Progenitor cell of endocrine pancreas (in vitro differentiated cells): Measurements from ENCODE around the gene POLR1E. TPM values are rescaled to one million over a fixed set of nuclear protein-coding genes. Genes with fewer than 3 reads are reported as not detected.

ENCODE experiments used
- DNase-seq: peaks from one replicate; pipeline ENCODE4 v3.0.0; 2021; ENCODE audit warnings: low spot score; ENCODE audit not compliant: unreplicated experiment
- H3K27ac Mint-ChIP-seq: 2 replicates; pipeline ENCODE4 v1.8.0; 2021; ENCODE audit warnings: mild to moderate bottlenecking, moderate library complexity, mixed read lengths
- H3K27me3 Mint-ChIP-seq: 2 replicates; pipeline ENCODE4 v1.8.0; 2021; ENCODE audit warnings: mixed read lengths
- H3K36me3 Mint-ChIP-seq: 2 replicates; pipeline ENCODE4 v1.8.0; 2022; ENCODE audit warnings: mixed read lengths; ENCODE audit not compliant: insufficient read depth
- H3K4me1 Mint-ChIP-seq: 2 replicates; pipeline ENCODE4 v1.8.0; 2021; ENCODE audit warnings: low read depth, mixed read lengths
- H3K4me3 Mint-ChIP-seq: 2 replicates; pipeline ENCODE4 v1.8.0; 2021; ENCODE audit warnings: low read depth, mild to moderate bottlenecking, moderate library complexity, mixed read lengths
- H3K9me3 Mint-ChIP-seq: 2 replicates; pipeline ENCODE4 v1.8.0; 2021; ENCODE audit warnings: low read depth, mixed read lengths
- total RNA-seq: library from RNA; stranded (reverse); gene quantifications from 2 replicates; pipeline ENCODE4 v1.2.1, GENCODE V29; 2021
- TF ChIP-seq, protein P1 (sequence below): fragments of 200-600 bp; sonication (generic); IDR thresholded peaks from one replicate; pipeline ENCODE4 v1.5.0; 2021; ENCODE audit warnings: antibody characterized with exemption, mild to moderate bottlenecking; ENCODE audit not compliant: unreplicated experiment

Gene POLR1E
- total RNA-seq, 1 donor from 2014 or later, result 22.4 TPM

DNA sequence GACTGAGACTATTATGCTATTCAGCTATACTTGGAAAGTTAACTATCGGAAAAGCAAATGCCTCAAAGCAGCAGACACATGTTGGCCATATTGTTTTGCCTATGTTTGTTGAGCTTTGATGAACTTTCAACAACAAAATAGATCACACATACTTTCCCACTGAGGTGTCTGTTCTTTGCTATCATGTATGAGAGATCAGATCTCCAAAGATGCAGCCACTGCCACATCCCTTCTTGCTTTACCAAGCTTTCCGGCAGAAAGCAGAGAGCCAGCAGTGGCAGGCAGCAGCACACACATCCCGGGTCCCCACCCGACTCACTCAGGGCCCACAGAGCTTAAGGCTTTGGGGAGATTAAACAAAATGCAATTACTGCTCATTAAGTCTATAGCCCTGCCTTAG lies 39.3 kb upstream of the POLR1E start:
- Mint-ChIP-seq H3K27ac (peak overlapping the region; percentile 21), H3K27me3 (no peaks in the 10 kb centered on the region), H3K4me3 (no peak overlapping the region), H3K36me3 (peaks cover 15% of the 10 kb centered on the region), H3K4me1 (peaks cover 20% of the 10 kb centered on the region), H3K9me3 (no peaks in the 10 kb centered on the region)
- TF ChIP-seq, protein P1, sequence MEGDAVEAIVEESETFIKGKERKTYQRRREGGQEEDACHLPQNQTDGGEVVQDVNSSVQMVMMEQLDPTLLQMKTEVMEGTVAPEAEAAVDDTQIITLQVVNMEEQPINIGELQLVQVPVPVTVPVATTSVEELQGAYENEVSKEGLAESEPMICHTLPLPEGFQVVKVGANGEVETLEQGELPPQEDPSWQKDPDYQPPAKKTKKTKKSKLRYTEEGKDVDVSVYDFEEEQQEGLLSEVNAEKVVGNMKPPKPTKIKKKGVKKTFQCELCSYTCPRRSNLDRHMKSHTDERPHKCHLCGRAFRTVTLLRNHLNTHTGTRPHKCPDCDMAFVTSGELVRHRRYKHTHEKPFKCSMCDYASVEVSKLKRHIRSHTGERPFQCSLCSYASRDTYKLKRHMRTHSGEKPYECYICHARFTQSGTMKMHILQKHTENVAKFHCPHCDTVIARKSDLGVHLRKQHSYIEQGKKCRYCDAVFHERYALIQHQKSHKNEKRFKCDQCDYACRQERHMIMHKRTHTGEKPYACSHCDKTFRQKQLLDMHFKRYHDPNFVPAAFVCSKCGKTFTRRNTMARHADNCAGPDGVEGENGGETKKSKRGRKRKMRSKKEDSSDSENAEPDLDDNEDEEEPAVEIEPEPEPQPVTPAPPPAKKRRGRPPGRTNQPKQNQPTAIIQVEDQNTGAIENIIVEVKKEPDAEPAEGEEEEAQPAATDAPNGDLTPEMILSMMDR, result no peak
- no peak for DNase-seq

DNA sequence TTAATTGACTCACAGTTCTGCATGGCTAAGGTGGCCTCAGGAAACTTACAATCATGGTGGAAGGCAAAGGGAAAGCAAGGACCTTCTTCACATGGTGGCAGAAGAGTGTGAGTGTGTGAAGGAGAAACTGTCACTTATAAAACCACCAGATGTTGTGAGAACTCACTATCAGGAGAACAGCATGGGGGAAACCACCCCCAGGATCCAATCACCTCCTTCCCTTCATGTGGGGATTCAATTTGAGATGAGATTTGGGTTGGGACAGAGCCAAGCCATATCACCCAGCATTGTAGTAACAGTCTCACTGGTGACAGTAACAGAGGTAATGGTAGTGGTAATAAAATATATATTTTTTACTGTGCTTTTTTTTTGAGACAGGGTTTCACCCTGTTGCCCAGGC lies 38.6 kb upstream of the POLR1E start:
- TF ChIP-seq, protein P1, result no peak
- no peak overlapping the region for H3K27ac Mint-ChIP-seq
- no peaks in the 10 kb centered on the region for H3K27me3 Mint-ChIP-seq
- no peaks in the 10 kb centered on the region for H3K9me3 Mint-ChIP-seq
- peaks cover 18% of the 10 kb centered on the region for H3K4me1 Mint-ChIP-seq
- no peak for DNase-seq
- H3K4me3 Mint-ChIP-seq, result no peak overlapping the region
- H3K36me3 Mint-ChIP-seq, result peaks cover 10% of the 10 kb centered on the region

DNA sequence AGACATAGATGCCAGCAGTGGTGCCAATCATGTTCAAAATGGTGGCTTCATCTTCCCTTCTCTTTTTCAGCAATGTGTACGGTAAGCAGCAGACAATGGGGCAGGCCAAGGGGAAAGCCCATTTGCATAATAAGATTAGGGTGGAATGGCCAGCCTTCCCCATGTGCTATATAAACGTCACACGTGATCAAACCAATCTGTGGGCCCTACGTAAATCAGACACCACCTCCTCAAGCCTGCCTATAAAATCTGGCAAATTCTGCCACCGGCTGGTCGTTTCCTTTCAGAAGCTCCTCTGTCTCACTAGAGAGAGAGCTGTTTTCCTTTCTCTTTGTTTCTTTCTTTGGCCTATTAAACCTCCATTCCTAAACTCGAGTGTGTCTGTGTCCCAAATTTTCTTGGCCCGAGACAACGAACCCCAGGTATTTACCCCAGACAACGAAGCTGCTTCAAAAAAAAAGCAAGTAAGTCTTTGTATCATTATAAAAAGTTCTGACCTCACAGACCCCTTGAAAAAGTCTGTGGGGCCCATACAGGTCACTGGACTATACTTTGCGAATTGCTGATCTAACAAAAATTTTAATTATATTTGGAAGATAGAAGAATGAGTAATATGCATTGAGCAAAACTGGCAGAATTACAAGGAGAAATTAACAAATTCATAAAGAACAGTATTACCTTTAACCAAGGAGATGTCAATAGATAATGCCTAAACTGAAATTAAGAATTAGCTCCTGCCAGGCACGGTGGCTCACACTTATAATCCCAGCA lies 35.7 kb upstream of the POLR1E start:
- Mint-ChIP-seq H3K4me3 (no peak overlapping the region), H3K9me3 (no peaks in the 10 kb centered on the region), H3K27me3 (no peaks in the 10 kb centered on the region), H3K36me3 (peaks cover 11% of the 10 kb centered on the region), H3K4me1 (peaks cover 9% of the 10 kb centered on the region), H3K27ac (no peak overlapping the region)
- TF ChIP-seq, protein P1, result no peak
- no peak for DNase-seq

DNA sequence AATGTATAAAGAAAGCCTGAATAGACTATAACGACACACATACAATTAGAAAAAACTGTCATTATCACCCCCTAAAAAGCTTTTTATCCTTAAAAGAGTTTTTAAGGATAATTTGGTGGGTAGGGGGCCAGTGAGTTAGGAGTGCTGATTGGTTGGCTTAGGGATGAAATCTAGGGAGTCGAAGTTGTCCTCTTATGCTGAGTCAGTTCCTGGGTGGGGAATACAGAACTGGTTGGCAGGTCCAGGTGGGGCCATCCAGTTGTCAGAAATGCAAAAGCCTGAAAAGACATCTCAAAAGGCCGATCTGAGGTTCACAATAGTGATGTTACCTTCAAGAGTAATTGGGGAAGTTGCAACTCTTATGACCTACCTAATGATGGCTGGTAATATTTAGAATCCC lies 34.1 kb upstream of the POLR1E start:
- no peaks in the 10 kb centered on the region for H3K9me3 Mint-ChIP-seq
- TF ChIP-seq, protein P1, result no peak
- no peak for DNase-seq
- H3K36me3 Mint-ChIP-seq, result peaks cover 16% of the 10 kb centered on the region
- H3K27ac Mint-ChIP-seq, result no peak overlapping the region
- no peaks in the 10 kb centered on the region for H3K27me3 Mint-ChIP-seq
- peaks cover 5% of the 10 kb centered on the region for H3K4me1 Mint-ChIP-seq
- H3K4me3 Mint-ChIP-seq, result no peak overlapping the region

DNA sequence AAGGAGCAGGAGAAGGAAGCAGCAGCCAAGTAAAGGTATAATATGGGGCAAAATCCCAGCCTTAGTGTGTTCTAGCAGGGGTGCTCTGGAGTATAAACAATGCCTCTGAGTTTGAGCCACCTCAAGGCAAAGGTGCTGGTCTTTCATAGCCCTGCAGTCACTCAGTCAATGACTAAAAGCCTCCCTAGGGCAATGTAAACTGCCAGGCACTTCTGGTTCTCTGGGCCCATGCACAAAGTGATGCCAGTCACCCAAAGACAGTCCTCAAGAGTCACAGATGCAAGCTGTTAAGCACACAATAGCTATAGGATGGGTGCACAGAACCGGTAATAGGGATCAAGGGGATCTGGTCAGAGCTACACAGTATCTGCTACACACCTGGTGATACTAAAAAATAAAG lies 33.1 kb upstream of the POLR1E start:
- peaks cover 16% of the 10 kb centered on the region for H3K36me3 Mint-ChIP-seq
- peaks cover 6% of the 10 kb centered on the region for H3K4me1 Mint-ChIP-seq
- no peak overlapping the region for H3K27ac Mint-ChIP-seq
- H3K9me3 Mint-ChIP-seq, result no peaks in the 10 kb centered on the region
- TF ChIP-seq, protein P1, result no peak
- no peak for DNase-seq
- no peak overlapping the region for H3K4me3 Mint-ChIP-seq
- H3K27me3 Mint-ChIP-seq, result no peaks in the 10 kb centered on the region
